ENCODE results near the gene PRUNE2.
"Not testable (repeated sequence)": the region's sequence is repeated elsewhere in the genome, so short reads cannot be mapped to it uniquely, and the experiment has no call there.

The PRUNE2 gene

GRCh38 chr9:76676857-76677256, 229.1 kb downstream of the PRUNE2 start:
- no peak for TF ChIP-seq GABPA (IDR thresholded peaks at IDR 0.05; ENCODE audit: low read depth)
- no peak for TF ChIP-seq SPI1 (IDR thresholded peaks at IDR 0.05; ENCODE audit: borderline replicate concordance, low read depth)
- no peak for TF ChIP-seq REST (IDR thresholded peaks at IDR 0.05; ENCODE audit: insufficient replicate concordance, low read depth)
- TF ChIP-seq CTCF (IDR thresholded peaks at IDR 0.05; ENCODE audit: insufficient read depth, low read length), result no peak
- TF ChIP-seq POLR2AphosphoS5 (IDR thresholded peaks at IDR 0.05; ENCODE audit: low read depth), result no peak
- DNase-seq (ENCODE audit: low read depth in 1 of 2, low spot score in 1 of 2), result no peak
- Histone ChIP-seq H3K4me3 (replicated peaks; ENCODE audit: insufficient read depth, low read length) (no peak overlapping the region), H3K27me3 (ENCODE audit: insufficient read depth, poor library complexity, severe bottlenecking) (no peaks in the 10 kb centered on the region), H3K27ac (replicated peaks) (no peak overlapping the region)

- no peak overlapping the region for H3K4me3 ChIP-seq (replicated peaks; ENCODE audit: insufficient read depth, low read length)
- DNase-seq (ENCODE audit: low read depth in 1 of 2, low spot score in 1 of 2), result no peak
- no peaks in the 10 kb centered on the region for H3K27me3 ChIP-seq (ENCODE audit: insufficient read depth, poor library complexity, severe bottlenecking)
- TF ChIP-seq GABPA (IDR thresholded peaks at IDR 0.05; ENCODE audit: low read depth) (no peak), SPI1 (IDR thresholded peaks at IDR 0.05; ENCODE audit: borderline replicate concordance, low read depth) (no peak), POLR2AphosphoS5 (IDR thresholded peaks at IDR 0.05; ENCODE audit: low read depth) (no peak), CTCF (IDR thresholded peaks at IDR 0.05; ENCODE audit: insufficient read depth, low read length) (no peak), REST (IDR thresholded peaks at IDR 0.05; ENCODE audit: insufficient replicate concordance, low read depth) (no peak)
- H3K27ac ChIP-seq (replicated peaks), result no peak overlapping the region
Measured at GRCh38 chr9:76667521-76667957, 238.4 kb downstream of the PRUNE2 start.

- not testable (repeated sequence) for H3K27me3 ChIP-seq (ENCODE audit: insufficient read depth, poor library complexity, severe bottlenecking); H3K27ac ChIP-seq (replicated peaks); H3K4me3 ChIP-seq (replicated peaks; ENCODE audit: insufficient read depth, low read length)
- peak in 1 of 2 experiments; percentile 65 for DNase-seq (ENCODE audit: low read depth in 1 of 2, low spot score in 1 of 2)
- peak; percentile 1 for TF ChIP-seq CTCF (IDR thresholded peaks at IDR 0.05; ENCODE audit: insufficient read depth, low read length)
Measured at GRCh38 chr9:76665966-76666365, 239.9 kb downstream of the PRUNE2 start.

- DNase-seq (ENCODE audit: low read depth in 1 of 2, low spot score in 1 of 2), result no peak
- TF ChIP-seq POLR2AphosphoS5 (IDR thresholded peaks at IDR 0.05; ENCODE audit: low read depth) (no peak), REST (IDR thresholded peaks at IDR 0.05; ENCODE audit: insufficient replicate concordance, low read depth) (no peak), CTCF (IDR thresholded peaks at IDR 0.05; ENCODE audit: insufficient read depth, low read length) (no peak), GABPA (IDR thresholded peaks at IDR 0.05; ENCODE audit: low read depth) (no peak), SPI1 (IDR thresholded peaks at IDR 0.05; ENCODE audit: borderline replicate concordance, low read depth) (no peak)
- H3K27ac ChIP-seq (replicated peaks), result peak overlapping the region; percentile 11; the same call in 1 of the 2 replicates
- H3K27me3 ChIP-seq (ENCODE audit: insufficient read depth, poor library complexity, severe bottlenecking), result no peaks in the 10 kb centered on the region
- H3K4me3 ChIP-seq (replicated peaks; ENCODE audit: insufficient read depth, low read length), result no peak overlapping the region
Measured at GRCh38 chr9:76665458-76665857, 240.5 kb downstream of the PRUNE2 start.

Measured in HL-60 (cell line).